Stimulated activated CD8-positive, alpha-beta memory T cell treated with anti-CD3 and anti-CD28 coated beads, Interleukin-2, amount 100 ng/mL, for 48 hours (primary cell): ENCODE data around the gene KRT33A.

Experiments used
- DNase-seq, 2 donors: peaks; one replicate each; pipeline ENCODE4 v3.0.0-alpha.2; 2020; ENCODE audit warnings: low read depth in 2 of 2

KRT33A gene

GRCh38 chr17:41302981-41303380 lies 47.6 kb downstream of the KRT33A start:
- no peak for DNase-seq

GRCh38 chr17:41301916-41302901 lies 48.4 kb downstream of the KRT33A start, which contains the start of gene KRTAP29-1:
TSS of gene KRTAP29-1 (minus strand) at chr17:41302851. CDS start at chr17:41302851, 0 bp downstream.
- DNase-seq: no peak

- no peak for DNase-seq
Observed at GRCh38 chr17:41301204-41301790, 49.3 kb downstream of the KRT33A start.

- no peak for DNase-seq
Observed at GRCh38 chr17:41298458-41299135, 52.0 kb downstream of the KRT33A start.

GRCh38 chr17:41296846-41297245 lies 53.8 kb downstream of the KRT33A start:
- no peak for DNase-seq
